Stimulated activated CD4-positive, alpha-beta T cell treated with anti-CD3 and anti-CD28 coated beads, Interleukin-1b, Interleukin-23, amount 100 ng/mL, for 24 hours (primary cell): ENCODE measurements around the gene IP6K3.

Source experiments
- DNase-seq, 4 experiments: peaks; one replicate each; pipeline ENCODE4 v3.0.0-alpha.2; 2020; ENCODE audit warnings: low read depth in 4 of 4, low spot score in 1 of 4

The IP6K3 gene

GRCh38 chr6:33691456-33692077, 55.1 kb downstream of the IP6K3 start:
- DNase-seq: no peak

- DNase-seq: no peak
Observed at GRCh38 chr6:33690766-33691165, 55.9 kb downstream of the IP6K3 start.

- no peak for DNase-seq
Observed at GRCh38 chr6:33689879-33690278, 56.8 kb downstream of the IP6K3 start.

GRCh38 chr6:33689148-33689494, 57.6 kb downstream of the IP6K3 start:
- no peak for DNase-seq

GRCh38 chr6:33688451-33689147, 58.1 kb downstream of the IP6K3 start:
- DNase-seq: no peak

GRCh38 chr6:33688006-33688405, 58.7 kb downstream of the IP6K3 start:
- DNase-seq: no peak

GRCh38 chr6:33686981-33687975, 59.4 kb downstream of the IP6K3 start:
- no peak for DNase-seq

- no peak for DNase-seq
Observed at GRCh38 chr6:33686225-33686924, 60.3 kb downstream of the IP6K3 start.

GRCh38 chr6:33685411-33686224, 61.1 kb downstream of the IP6K3 start:
- no peak for DNase-seq

- DNase-seq: no peak
Observed at GRCh38 chr6:33684983-33685382, 61.7 kb downstream of the IP6K3 start.

- DNase-seq: no peak
Observed at GRCh38 chr6:33684428-33684896, 62.2 kb downstream of the IP6K3 start.

GRCh38 chr6:33683576-33684427, 62.9 kb downstream of the IP6K3 start:
- no peak for DNase-seq

GRCh38 chr6:33683051-33683571, 63.6 kb downstream of the IP6K3 start:
- peak in 2 of 4 experiments; percentile 26 to 30 for DNase-seq

- no peak for DNase-seq
Observed at GRCh38 chr6:33682341-33682740, 64.4 kb downstream of the IP6K3 start.

- no peak for DNase-seq
Observed at GRCh38 chr6:33679761-33680160, 66.9 kb downstream of the IP6K3 start.

- no peak for DNase-seq
Observed at GRCh38 chr6:33678932-33679490, 67.7 kb downstream of the IP6K3 start.

- no peak for DNase-seq
Observed at GRCh38 chr6:33678233-33678931, 68.3 kb downstream of the IP6K3 start.

GRCh38 chr6:33677689-33678088, 69.0 kb downstream of the IP6K3 start:
- no peak for DNase-seq
